Esophagus muscularis mucosa (tissue), 3 donors: ENCODE data around the gene CUBN.

Experiments
- CTCF ChIP-seq, 3 experiments: fragments of 200-600 bp in 2 of 3; fragments of 450-650 bp in 1 of 3; sonication (generic) in 2 of 3; IDR thresholded peaks; one replicate each; pipeline ENCODE4 v1.5.1; 2017 to 2019; ENCODE audit warnings: antibody characterized with exemption in 3 of 3, mild to moderate bottlenecking in 2 of 3, moderate library complexity in 1 of 3
- POLR2A ChIP-seq: fragments of 450-650 bp; IDR thresholded peaks from one replicate; pipeline ENCODE4 v1.6.1; 2017; ENCODE audit warnings: antibody characterized with exemption, moderate library complexity, mild to moderate bottlenecking, low read depth
- POLR2AphosphoS5 ChIP-seq, 2 donors: sonication (generic); formaldehyde crosslinking; IDR thresholded peaks; one replicate each; pipeline ENCODE4 v1.6.1; 2017; ENCODE audit warnings: antibody characterized with exemption in 2 of 2

DNA sequence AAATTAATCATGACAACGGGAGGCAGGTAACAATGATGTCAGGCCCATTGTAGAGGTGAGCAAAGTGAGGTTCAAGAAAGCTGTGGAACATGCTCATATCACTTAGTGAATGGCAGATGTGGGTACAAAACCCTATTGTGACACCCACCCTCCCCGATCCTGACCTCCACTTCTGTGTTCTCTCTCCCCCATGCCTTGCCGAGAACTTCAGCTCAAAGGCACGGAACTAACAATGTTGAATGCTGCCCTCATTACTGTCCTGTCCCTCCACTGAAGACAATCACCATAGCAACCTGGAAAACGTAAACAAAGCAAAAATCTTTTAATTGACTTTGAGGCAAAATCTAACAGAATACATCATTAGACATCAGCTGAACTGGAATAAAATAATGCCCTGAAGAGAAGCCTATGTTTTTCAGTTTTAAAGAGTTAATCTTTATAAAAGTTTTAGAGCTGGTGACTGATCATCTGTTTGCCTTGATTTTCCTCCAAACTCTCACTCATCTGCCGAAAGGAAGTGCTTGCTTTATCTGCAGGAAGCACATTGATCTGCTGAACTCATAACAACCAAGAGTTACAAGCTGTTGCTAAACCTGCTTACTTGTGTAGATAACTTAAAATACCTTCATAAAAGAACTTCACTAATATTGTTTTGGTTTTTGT is 133.6 kb downstream of the CUBN start:
- no peak for TF ChIP-seq CTCF (IDR thresholded peaks at IDR 0.05)
- no peak for TF ChIP-seq POLR2A
- peak in 1 of 2 donors; percentile 66 for TF ChIP-seq POLR2AphosphoS5 (IDR thresholded peaks at IDR 0.05)
